Esophagus mucosa (tissue), 1 donor: ENCODE measurements around the gene MOK. TPM values are rescaled to one million over a fixed set of nuclear protein-coding genes. Genes with fewer than 3 reads are reported as not detected.
A peak's percentile ranks its signal among the peaks of the same experiment; 100 is the strongest.

ENCODE experiments used
- ATAC-seq: fragments of 200-7000 bp; cut with Tn5 transposase; one replicate; pipeline ENCODE4 v1.9.1; 2020
- total RNA-seq: library from RNA; stranded (reverse); gene quantifications from one replicate; pipeline ENCODE4 v1.2.4, GENCODE V29; 2023
- donor health status: DM: yes; HTN: yes; CAD: no.

MOK gene
- total RNA-seq, 1 donor from 2014 or later: 3.5 TPM

DNA sequence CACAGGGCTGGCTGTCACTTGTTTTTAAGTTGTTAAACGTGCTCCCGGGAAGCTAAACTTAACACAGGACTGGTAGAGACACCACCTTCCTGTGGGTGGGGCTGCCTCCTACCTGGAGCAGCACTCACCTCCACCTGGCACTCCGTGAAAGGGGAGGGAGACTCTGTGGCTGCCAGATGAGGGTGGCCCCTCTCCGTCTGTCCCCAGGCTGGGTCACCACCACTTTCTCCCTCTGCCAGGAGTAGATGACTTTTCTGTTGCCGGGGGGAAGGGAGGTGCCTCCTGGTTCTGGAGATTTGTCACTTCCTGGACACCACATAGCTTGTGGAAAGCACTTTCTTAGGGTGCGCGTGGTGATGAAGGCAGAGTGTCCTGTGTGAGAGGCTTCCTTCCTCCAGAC is 83.9 kb downstream of the MOK start:
- peak; percentile 48 for ATAC-seq

DNA sequence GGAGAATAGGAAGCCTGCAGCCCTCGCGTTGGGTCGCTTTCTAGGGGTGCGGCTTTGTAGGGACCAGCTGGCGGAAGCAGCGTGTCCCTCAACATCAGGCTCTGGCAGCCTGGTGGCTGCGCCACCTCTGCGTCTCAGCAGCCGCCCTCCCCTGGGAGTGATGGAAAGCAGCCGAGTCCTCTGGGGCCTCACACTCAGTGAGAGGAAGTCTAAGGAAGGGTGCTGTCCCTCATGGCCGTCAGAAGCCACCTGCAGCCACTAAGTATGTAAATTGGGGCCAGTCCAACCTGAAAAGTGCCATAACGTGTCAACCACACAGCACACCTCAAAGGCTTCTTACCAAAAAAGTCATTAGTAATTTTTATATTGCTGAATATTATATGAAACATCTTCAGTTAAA is 84.9 kb downstream of the MOK start:
- ATAC-seq: peak; percentile 35

DNA sequence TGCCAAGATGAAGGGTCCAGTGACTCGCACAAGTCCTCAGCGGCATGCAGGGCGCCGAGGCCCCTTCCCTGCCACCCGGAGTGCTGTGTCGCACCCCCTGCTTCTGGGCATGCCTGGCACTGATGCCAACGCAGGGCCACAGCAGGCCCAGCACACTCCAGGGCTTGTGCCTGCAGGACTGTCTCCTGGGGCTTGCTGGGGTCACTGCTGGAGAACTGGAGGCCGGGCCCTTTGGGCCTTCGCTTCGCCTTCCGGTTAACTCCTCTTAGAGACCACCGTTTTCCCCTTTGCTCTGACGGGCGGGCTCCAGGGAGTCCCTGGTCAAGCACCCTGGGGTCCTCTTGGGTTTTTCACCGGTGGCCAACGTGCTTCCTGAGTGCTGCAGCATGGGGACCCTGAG is 85.6 kb downstream of the MOK start:
- peak; percentile 8 for ATAC-seq

DNA sequence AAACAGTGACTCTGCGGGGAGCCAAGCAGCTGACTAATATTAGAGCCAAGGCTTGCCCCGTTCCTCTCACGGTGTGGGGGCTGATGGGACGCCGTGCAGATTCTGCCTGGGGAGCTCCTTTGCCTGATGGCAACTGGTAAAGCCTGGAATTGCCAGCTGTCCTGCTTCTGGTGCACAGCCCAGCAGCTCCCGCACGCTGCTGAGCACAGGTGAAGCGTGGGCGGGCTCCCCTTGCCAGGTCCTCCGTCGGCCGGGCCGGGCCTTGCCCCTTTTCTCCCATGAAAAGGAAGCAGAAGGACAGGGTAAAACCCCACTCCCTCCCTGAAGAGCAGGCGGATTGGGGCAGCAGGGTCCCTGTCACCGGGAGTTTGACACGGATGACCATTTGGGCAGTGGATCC is 86.3 kb downstream of the MOK start:
- no peak for ATAC-seq

DNA sequence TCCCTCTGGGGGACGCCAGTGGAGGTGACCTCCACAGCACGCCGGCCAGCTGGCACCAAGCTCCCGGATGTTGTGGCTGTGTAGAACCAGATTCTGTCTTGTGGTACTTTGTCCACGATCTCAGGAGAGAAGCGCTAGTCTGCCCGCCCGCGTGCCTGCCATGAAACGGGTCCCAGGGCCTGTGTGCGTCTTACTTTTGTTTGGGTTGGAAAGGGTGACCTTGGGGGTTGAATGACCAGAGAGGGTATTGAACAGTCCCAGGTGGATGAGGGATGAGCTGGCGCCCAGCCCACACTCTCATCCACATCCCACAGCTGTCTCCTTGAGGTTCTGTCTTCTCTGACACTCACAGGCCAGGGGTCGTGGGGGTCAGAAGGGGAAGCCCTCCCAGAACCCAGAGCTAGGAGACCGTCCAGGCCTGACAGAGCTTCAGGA is 87.0 kb downstream of the MOK start:
- ATAC-seq: no peak

DNA sequence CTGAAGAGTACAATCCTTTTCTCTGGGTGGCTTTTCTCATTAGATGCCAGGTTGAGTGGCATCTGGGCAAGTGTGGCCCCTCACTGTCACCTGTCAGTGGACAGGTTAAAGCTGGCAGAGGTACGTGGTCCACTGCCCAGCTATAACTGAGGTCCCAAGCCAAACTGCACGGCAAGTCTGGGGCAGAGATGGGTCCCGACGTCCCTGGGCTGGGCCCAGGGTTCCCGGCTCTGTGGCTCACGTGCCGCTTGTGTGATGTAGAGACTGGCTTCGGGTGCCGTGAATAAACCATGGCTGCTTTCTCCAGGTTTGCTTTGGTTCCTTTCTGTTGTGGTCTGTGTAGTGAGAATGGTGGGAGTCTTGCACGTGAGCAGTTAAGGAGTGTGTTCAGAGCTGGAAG is 87.6 kb downstream of the MOK start:
- ATAC-seq: no peak

DNA sequence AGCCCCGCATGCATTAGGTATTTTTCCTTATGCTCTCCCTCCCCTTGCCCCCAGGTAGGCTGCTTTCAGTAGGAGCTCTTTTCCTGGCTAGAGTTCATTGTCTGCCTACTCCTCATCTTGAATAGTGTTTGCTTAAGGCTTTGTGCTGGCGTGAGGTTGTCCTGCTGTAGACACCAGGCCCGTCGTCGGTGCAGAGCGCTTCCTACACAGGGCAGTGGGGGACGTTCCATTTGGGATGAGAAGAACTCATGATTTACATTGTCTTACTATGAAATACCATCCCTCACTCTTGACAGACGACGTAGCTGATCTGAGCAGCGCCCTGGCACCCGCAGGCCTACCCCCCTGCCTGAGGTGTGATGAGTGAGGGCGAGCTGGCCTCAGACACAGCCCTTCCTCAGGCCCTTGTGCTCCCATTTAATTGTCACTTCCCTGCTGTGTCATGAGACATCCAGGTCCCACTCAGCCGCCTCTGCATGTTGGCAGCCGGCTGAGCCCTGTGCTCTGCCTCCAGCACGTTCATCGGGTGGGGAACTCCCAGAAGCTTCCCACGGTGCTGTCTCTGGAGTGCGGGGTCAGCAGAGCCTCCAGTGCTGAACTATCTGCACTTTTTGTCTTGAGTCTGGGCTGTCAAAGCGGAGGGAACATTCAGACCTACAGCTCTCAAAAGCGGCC is 89.3 kb downstream of the MOK start:
- no peak for ATAC-seq

DNA sequence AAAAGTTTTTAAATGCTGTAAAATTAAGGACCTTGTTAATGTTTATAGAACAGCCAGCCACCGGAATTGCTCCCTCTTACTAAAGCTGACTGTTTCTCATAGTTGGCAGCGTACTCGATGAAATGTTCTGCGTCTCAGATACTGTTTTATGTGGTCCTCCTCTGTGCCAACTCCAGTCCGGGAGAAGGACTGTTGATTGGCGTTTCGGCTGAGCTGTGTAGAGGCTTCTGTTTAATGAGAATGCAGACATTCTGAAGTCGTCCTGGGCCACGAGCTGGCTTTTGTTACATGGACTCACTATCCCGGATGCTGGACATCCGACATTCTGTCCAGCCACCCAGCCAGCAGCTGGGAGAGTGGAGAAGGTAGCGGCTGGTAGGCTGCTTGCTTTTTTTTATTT is 89.9 kb downstream of the MOK start:
- ATAC-seq: no peak

DNA sequence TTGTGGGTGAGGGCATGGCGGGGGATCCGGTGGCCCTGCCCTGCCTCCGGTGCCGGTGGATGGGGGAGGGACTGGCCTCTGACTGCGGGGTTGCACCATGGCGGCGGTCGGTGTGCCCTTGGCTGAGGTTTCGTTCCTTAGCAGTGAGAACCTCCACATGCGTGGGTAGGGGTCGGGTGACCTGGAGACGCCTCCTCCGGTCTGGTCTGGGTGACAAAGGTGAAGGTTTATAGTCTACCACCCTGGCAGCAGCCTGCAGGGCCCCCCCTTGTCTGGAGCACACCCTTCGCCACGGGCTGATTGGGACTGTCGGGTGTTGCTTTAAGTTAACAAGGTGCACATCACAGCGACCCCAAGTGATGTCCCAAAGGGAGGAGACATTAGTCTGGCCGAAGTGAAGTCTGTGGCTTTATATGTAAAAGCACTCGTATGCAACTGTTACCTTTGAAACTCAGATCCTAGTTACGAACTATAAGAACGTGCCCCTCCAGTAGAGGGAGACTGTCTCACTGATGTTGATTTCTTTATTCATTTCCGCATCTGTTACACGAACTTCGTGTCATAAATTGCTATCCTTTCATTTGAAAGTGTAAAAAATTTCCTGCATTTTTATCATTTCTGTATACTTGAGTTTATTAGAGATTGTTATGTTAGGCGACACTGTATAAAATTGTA is 90.8 kb downstream of the MOK start:
- ATAC-seq: no peak

DNA sequence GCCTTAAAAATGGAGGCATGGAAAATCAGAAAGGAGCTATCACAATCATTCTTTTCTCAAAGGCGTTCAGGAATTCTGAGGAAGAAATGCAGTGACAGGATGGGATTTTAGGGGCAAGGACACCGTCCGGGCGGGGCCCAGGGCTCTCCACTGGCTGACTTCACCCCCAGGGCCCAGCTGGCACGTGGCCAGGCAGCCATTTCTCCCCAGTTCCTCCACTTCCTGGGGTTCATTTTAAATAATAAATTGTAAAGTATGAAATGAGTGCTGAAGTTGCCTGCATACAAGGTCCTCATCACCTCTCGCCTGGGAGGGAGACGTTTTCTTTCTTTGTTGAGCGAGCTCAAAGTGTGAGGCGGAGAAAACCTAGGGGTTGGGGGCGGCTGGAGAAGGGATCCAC is 91.5 kb downstream of the MOK start:
- ATAC-seq: no peak

DNA sequence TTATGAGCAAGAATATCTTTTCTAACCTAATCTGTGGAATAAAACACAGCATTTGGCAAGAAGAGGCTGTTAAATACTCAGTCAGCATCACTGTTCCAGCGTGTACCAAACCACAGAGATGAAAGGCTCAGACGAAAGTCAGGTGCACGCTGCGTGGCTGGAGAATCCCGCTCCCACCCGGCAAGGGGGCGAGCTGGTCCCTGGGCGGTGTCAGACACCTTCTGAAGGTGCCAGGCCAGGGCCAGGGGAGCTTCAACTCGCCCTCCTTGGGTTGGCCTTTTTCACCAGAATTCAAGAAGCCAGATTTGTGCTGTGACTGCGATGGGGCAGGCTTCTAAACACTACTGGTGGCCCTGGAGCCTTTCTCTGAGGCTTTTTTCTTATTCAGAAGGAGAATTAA is 92.1 kb downstream of the MOK start:
- no peak for ATAC-seq

DNA sequence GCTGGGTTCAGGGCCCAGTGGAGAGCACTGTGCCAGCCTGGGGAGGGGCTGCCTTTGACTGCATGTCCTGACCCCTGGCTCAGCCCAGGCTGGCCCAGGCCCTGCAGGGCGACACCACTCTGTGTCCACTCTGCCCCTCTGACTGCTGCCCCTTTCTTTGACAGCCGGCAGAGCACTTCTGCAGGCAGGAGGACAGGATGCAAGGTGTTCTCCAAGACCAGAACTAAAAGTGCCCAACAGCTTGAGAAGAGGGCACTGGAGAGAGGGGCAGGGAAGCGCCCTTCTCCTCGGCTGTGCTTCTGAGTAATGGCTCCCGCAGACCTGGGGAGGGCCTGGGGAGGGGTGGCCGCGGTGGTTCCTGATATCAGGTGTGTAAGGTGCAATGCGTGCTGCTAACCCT is 92.6 kb downstream of the MOK start:
- ATAC-seq: no peak

DNA sequence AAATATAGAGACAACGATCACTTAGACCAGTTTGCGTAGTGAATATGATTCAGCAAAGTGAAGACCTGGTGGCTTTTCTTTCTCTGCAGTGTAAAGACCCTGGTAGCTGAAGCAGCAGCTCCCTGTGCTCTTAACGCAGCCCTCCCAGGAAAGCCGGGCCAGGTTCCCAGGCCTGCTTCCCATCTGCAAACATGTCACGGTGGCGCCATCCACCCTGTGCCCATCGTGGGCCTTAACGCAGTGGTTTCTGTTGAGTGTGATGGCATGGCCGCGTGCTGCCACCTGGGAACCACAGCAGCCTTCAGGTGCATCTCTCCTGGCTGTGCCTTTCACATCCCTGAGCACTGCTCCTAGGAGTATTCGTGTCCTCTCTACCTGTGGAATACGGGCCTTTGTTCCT is 93.7 kb downstream of the MOK start:
- ATAC-seq: no peak

DNA sequence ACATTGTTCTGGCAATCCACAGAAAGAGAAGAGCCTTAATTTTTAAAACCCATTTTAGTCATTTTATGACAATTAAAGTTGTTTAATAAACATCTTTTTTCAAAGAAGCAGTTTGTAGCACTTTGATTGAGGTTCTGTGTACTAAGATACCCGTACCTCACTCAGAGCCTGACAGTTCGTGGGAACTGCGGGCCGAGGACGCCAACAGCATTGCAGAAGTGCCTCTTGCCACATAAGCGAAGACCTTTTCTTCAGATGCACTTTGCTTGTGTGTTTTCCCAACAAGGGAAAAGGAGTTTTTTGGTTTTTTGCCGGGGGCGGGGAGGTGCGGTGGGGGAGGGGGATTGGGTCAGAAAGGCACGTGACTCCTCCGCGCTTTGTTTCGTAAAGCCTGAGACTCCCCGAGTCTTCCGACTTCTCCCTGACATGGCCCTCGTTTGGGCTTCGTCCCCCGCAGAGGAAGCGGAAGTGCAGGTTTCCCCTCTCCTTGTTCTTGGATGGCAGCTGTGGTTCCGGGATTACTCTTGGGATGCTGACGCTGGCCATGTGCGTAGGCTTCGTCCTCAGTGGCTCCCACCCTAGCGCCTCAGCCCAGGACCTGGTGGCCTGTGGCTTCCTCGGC is 94.4 kb downstream of the MOK start:
- ATAC-seq: no peak

DNA sequence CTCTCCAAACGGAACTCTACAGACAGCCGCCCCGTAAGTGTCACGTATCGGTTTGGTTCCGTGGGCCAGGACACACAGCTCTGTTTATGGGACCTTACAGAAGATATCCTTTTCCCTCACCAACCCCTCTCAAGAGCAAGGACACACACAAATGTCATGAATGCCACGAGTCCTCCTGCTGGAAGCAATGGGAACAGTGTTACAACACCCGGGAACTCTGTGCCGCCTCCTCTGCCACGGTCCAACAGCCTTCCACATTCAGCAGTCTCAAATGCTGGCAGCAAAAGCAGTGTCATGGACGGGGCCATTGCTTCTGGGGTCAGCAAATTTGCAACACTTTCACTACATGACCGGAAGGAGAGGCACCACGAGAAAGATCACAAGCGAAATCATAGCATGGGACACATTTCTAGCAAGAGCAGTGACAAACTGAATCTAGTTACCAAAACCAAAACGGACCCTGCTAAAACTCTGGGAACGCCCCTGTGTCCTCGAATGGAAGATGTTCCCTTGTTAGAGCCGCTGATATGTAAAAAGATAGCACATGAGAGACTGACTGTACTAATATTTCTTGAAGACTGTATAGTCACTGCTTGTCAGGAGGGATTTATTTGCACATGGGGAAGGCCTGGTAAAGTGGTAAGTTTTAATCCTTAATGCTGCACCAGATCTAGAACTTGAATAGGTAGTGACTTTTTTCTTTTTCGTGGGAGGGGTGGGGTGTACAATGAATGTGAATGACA is 95.6 kb downstream of the MOK start:
- no peak for ATAC-seq

DNA sequence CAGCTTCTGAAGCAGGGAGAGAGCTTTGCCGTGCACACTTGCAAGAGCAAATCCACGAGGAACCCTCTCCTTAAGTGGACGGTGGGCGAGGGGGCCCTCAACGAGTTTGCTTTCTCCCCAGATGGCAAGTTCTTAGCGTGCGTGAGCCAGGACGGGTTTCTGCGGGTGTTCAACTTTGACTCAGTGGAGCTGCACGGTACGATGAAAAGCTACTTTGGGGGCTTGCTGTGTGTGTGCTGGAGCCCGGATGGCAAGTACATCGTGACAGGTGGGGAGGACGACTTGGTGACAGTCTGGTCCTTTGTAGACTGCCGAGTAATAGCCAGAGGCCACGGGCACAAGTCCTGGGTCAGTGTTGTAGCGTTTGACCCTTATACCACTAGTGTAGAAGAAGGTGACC is 96.2 kb downstream of the MOK start:
- ATAC-seq: no peak

DNA sequence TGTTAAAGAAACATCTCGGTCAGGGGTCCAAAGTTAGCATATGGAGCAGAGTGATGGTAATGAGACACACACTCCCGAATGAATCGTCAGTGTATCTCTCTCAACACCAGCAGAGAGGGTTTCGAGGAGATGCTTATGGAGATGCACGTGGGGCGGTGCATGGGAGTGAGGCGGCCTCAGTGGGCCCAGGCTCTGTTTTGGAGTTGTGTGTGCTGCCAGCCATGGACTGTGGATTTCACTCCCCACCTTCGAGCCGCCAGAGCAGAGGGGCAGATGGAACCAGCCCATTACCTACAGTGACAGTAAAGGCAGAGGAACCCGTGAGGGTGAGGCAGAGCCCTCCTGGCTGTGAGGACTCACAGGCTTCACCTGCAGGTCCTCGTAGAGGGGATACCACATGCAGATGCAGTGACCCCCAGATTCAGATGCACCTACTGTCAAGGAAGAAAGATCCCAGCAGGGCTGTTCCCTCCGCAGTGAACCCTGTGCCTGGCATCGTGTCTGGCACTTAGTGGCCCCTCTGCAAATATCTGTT is 97.1 kb downstream of the MOK start:
- no peak for ATAC-seq

DNA sequence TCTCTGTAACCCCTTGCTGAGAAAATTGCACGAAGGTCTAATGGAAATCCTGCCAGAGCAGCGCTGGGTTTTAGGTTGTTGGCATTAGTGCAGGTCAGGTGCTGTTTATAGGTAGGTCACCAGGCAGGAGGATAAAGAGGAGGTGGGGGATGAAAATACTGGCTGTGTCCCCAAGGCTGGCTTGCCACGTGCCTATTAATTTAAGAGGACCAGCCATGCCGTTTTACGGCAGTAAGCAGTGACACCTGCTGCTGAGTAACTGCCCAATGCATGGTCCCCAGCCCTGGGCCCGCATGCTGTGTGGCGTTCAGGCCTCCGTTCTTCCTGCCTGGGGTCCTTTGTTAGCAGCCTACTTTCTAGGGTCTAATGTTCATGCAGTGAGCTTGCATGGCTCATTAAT is 98.0 kb downstream of the MOK start:
- ATAC-seq: no peak

DNA sequence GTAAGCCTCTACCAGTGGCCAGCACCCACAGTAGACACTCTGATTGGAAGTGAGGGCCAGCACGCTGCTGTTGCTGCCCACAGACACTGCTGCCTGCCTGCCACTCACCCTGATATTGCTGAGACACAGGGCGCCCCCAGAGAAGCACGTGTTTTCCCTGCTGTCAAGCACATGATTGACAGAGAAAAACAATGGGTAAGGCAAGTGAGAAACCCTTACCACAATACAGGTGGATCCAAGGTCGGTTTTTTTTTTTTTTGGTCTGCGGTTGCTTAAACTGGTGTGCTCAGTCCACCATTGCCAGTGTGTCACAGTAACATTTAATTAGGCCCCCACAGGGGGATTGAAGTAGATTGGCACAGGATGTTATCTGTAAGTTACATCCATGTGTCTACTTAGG is 99.4 kb downstream of the MOK start:
- ATAC-seq: no peak

DNA sequence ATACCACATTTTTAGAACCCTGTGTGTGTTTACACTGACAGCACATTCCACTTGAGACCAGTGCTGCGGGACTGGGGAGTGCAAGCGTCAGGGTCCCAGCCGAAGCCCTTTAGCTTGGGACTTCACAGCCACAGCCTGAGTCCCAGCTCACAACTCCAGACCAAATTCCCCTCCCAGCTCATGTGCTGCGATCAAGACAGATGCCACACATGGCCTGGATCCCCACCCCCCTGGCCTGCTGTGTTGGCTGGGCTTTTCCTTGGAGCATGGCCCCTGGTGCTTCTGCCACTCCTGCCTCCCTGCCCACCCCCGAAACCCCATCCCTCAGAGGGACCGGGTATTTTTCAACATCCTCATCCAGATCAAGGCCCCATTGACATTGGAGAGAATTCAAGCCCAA is 101.6 kb downstream of the MOK start:
- no peak for ATAC-seq

DNA sequence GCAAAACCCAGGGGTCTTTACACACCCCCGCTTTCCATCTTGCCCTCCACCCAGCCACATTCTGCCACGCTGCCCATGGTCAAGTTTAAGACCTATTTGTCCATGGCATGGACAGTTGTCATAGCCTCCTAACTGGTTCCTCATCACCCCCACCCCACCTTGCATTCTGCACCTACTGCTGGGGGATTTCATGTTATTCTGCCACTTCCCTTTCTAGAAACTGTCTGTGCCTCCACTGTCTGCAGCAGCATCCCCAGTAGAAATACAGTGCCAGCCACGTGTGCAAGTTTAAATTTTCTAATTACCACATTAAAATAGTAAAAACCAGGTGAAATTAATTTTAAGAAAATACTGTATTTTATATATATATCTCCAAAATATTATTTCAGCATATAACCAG is 102.0 kb downstream of the MOK start:
- ATAC-seq: no peak

DNA sequence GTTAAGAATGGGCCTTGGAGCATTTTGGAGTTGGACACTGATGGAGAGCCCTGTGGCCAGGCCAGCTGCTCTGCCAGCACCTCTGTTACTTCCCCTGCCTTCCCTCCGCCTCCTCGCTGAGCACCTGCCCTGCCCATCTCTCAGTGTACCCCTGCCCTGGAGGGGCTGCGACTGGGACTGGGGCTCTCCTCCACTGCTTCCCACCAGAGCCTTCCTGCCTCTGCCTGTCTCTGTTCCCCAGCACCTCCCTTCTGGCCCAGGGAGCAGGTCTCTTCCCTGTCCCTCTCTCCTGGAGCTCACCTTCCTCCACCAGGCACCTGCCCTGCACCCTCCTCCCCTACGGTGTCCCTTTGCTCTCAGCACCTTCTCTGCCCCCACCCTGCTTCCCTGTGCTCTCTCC is 103.2 kb downstream of the MOK start:
- ATAC-seq: peak; percentile 30

DNA sequence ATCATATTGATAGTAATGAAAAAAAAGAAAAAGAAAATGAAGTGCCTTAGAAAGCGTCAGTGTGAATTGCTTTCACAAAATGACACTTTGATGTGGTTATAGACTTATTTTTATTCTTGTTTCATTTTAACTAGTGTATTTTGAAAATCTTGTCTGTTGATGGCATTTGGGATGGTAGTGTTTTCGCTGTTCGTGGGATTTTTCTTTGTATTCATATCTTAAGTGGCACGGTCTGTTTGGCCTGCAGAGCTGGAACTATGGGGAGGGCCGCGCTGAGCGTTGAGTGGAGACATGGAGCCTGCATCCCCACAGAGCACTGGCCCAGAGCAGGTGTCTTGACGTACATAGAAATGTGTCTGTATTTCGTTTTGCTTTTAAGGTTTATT is 103.6 kb downstream of the MOK start:
- ATAC-seq: no peak
